Measurements from ENCODE around the gene NRSN1.
"Not testable (repeated sequence)": the region's sequence is repeated elsewhere in the genome, so short reads cannot be mapped to it uniquely, and the experiment has no call there.

The NRSN1 gene

GRCh38 chr6:24142733-24143132 lies 16.7 kb downstream of the NRSN1 start:
- not testable (repeated sequence) for DNase-seq (ENCODE audit: low read depth)

- no peak for DNase-seq (ENCODE audit: low read depth)
Measured at GRCh38 chr6:24145690-24146131, 19.7 kb downstream of the NRSN1 start.

- no peak for DNase-seq (ENCODE audit: low read depth)
Measured at GRCh38 chr6:24146871-24147270, 20.9 kb downstream of the NRSN1 start.

- DNase-seq (ENCODE audit: low read depth) = no peak
Measured at GRCh38 chr6:24147511-24148153, 21.6 kb downstream of the NRSN1 start.

- no peak for DNase-seq (ENCODE audit: low read depth)
Measured at GRCh38 chr6:24148154-24148570, 22.1 kb downstream of the NRSN1 start.

GRCh38 chr6:24148684-24149083 lies 22.7 kb downstream of the NRSN1 start:
- no peak for DNase-seq (ENCODE audit: low read depth)

GRCh38 chr6:24149296-24149695 lies 23.3 kb downstream of the NRSN1 start:
- DNase-seq (ENCODE audit: low read depth) = no peak

GRCh38 chr6:24149836-24150235 lies 23.8 kb downstream of the NRSN1 start:
- no peak for DNase-seq (ENCODE audit: low read depth)

GRCh38 chr6:24152014-24152413 lies 26.0 kb downstream of the NRSN1 start:
- DNase-seq (ENCODE audit: low read depth) = no peak

GRCh38 chr6:24154121-24154520 lies 28.1 kb downstream of the NRSN1 start:
- DNase-seq (ENCODE audit: low read depth) = no peak

- no peak for DNase-seq (ENCODE audit: low read depth)
Measured at GRCh38 chr6:24157886-24158285, 31.9 kb downstream of the NRSN1 start.

GRCh38 chr6:24183584-24183983 lies 57.6 kb downstream of the NRSN1 start:
- DNase-seq (ENCODE audit: low read depth) = no peak

- DNase-seq (ENCODE audit: low read depth) = no peak
Measured at GRCh38 chr6:24186349-24186748, 60.3 kb downstream of the NRSN1 start.

- DNase-seq (ENCODE audit: low read depth) = no peak
Measured at GRCh38 chr6:24187965-24188577, 62.1 kb downstream of the NRSN1 start.

- DNase-seq (ENCODE audit: low read depth) = no peak
Measured at GRCh38 chr6:24188578-24189080, 62.6 kb downstream of the NRSN1 start.

GRCh38 chr6:24191346-24191745 lies 65.3 kb downstream of the NRSN1 start:
- no peak for DNase-seq (ENCODE audit: low read depth)

GRCh38 chr6:24193364-24193763 lies 67.3 kb downstream of the NRSN1 start:
- no peak for DNase-seq (ENCODE audit: low read depth)

- DNase-seq (ENCODE audit: low read depth) = no peak
Measured at GRCh38 chr6:24194978-24195700, 69.1 kb downstream of the NRSN1 start.

GRCh38 chr6:24195836-24196597 lies 70.0 kb downstream of the NRSN1 start:
- no peak for DNase-seq (ENCODE audit: low read depth)

All from stimulated activated CD4-positive, alpha-beta T cell treated with anti-CD3 and anti-CD28 coated beads, Interleukin-2, amount 100 ng/mL, for 4 hours (primary cell).